Gastrocnemius medialis (tissue), 4 donors: Measurements from ENCODE around the gene SRGAP3.

ENCODE experiments used
- CTCF ChIP-seq, 5 experiments: fragments of 450-650 bp in 3 of 5; fragments of 200-600 bp in 2 of 5; sonication (generic) in 2 of 5; IDR thresholded peaks in 4 of 5; conservative IDR thresholded peaks in 1 of 5; 1 replicate in 4 of 5; 2 replicates in 1 of 5; pipeline ENCODE4 v1.5.1; 2016 to 2019; ENCODE audit warnings: antibody characterized with exemption in 5 of 5, mild to moderate bottlenecking in 3 of 5, moderate library complexity in 3 of 5
- POLR2A ChIP-seq, 2 donors: fragments of 450-650 bp; IDR thresholded peaks; one replicate each; pipeline ENCODE4 v1.6.1; 2017; ENCODE audit warnings: antibody characterized with exemption in 2 of 2, mild to moderate bottlenecking in 2 of 2, moderate library complexity in 2 of 2

- TF ChIP-seq POLR2A (IDR thresholded peaks at IDR 0.05) (no peak), CTCF (IDR thresholded peaks at IDR 0.05 in 4 of 5, conservative IDR thresholded peaks at IDR 0.05 in 1 of 5) (no peak)
Measured at GRCh38 chr3:9213019-9213634, 36.3 kb downstream of the SRGAP3 start.
